Amniotic stem cell (primary cell): ENCODE data around the gene LHX3.

Experiments
- DNase-seq: peaks from one replicate; lab custom pipeline; 2025; lab: John Stamatoyannopoulos, UW

The LHX3 gene

DNA sequence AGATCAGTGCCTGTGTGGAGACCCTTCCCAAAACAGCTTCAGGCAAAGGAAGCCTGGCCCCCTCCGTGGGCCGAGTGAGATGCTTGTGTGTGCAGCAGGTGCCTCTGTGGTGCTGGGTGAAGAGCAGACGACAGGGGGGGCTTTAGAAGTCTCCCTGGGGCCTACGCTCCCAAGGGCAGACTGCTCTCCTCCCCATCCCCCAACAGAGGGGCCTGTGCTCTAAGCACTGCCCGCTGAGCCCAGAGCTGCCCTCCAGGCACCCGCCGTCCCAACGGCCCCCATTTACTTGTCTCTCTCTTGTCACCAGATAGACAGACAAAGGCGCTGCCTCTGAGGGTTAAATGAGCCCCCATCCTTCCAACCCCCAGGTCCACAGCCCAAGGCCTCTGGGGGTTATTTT lies 2.7 kb upstream of the LHX3 start:
- no peak for DNase-seq

- no peak for DNase-seq
Observed at GRCh38 chr9:136206602-136207275, 1.8 kb upstream of the LHX3 start.

DNA sequence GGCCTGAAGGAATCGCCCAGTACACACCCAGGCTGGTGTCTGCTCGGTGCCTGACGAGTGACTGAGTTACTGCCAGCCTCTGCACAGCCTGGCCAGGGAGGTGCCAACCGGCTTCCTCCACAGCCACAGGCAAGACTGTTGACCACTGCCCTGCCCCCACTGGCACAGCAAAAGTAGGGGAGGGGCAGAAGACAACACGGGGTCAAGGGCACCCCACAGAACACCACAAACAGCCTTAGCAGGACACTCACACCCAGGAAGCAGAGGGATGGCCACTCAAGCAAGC lies 722 bp upstream of the LHX3 start:
- DNase-seq, result no peak

DNA sequence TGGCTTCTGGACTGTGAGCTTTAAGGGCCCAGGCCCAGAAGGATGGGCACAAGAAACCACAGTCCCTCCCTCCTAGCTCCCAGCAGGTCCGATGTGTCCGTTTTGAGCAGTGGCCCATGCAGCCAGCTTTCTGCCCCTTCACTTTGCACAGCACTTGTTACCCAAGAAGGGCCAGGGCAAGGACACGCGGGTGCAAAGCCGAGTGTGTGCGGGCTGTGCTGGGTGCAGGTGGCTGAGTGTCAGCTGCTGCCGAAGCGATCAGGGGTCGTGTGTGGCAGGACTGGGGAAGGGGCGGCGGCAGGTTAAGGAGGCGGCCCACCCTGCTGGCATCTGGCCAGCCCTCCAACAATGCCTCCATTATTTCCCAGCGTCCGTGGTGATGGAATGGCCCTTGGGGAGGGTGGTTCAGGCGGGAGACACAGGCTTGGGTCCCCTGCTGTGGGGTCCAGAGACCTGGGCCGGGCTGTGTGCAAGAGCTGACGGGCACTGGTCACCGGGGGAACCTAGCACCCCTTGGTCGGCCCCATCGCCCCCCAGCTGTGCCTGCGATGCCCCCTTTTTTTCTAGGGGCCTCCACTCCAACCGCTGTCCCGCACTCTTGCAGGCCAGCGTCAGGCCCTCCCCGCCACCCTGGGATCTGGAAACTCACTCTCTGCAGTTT lies 653 bp downstream of the LHX3 start:
- no peak for DNase-seq

DNA sequence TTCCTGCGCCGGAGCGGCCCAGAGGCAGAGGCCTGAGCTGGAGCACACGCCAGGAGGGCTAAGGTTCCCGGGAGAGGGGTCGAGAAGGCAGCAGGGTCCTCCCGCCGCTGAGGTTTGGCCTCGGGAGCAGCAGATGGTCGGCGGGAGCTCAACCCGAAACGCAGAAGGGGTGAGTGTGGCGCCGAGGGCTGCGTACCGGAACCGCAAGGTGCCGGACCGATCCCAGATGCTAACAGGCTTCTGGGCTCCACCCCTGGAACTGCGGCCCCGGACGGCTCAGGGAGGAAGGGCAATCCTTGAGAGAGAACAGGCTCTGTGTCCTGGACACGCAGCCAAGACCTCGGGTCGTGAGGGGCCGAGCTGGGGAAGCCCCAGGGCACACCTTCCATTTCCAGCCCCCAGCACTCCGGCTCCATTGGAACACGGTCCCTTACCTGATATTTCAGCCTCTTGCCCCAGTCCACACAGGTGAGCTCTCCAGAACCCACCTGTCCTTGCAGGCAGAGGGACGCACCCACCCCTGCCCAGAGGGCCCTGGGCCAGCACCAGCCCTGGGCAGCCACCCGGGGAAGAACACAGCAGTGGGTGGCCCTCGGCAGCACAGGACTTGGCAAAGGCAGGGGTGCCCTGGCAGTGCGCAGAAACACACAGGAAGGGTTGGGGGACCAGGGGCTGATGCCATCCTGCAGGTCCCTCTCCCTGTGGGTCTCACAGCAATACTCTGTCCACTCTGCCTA lies 1.4 kb downstream of the LHX3 start:
- no peak for DNase-seq

DNA sequence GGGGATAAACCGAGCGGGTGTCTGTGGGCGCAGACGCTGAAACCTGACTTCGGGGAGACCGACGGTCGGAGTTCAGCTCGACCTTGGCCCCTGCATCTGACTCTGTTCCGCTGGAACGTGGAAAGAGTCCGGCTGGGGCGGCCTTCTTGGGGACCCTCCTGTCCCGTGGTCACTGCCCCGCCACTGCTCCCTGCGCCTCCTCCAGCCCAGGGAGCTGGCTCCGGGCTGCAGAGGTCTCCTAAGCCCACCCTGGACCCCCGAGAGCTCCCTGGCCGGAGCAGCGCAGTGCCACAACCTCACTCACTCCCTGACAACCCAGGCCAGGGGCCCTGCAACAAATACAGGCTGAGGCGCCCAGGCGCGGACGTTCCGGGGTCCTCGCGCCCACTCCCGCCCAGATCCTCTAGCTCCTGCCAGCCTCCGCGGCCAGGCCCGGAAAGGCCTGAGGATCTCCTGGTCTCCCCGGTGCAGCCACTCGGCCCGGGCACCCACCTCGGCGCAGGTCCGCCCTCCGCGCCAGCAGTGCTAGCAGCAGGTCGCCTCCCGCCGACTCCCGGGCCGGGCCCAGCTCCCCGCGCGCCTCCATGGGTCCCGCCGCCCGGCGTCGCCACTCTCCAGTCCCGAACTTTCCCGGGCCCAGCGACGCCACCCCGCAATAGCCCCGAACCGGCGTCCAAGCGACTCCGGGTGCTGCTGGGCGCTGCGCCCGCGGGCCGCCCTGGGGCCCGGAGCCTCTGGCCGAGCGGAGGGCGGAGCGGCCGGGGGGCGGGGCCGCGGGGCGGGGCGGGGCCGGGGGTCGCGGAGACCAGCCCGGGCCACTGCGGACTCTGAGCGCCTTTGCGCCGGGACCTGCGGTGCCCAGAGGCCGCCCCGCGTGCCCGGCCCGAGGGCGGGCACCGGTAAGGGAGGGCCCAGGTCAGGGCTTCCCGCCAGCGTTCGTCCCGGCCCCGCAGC lies 2.2 kb downstream of the LHX3 start:
- no peak for DNase-seq

- DNase-seq, result no peak
Observed at GRCh38 chr9:136201609-136202453, 3.1 kb downstream of the LHX3 start.

DNA sequence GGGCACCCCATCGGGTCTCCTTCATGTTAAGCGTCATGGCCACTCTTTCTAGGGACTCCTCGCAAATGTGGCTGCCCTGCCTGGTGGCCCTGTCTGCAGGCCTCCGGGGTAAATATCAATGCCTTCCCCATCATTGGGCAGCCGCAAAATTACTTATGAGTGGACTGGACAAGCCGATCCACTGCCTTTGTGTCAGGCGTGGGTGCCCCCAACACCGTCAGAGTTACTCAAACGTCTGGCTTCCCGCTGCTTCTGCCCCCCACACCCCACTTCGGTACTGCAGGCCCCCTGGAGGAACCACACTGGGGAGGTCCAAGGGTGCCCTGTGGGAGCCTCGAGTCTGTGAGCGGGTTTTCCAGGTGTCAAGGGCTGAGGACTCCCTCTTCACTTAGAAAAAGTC lies 3.8 kb downstream of the LHX3 start:
- DNase-seq, result no peak

GRCh38 chr9:136200424-136200823 lies 4.5 kb downstream of the LHX3 start:
- no peak for DNase-seq

DNA sequence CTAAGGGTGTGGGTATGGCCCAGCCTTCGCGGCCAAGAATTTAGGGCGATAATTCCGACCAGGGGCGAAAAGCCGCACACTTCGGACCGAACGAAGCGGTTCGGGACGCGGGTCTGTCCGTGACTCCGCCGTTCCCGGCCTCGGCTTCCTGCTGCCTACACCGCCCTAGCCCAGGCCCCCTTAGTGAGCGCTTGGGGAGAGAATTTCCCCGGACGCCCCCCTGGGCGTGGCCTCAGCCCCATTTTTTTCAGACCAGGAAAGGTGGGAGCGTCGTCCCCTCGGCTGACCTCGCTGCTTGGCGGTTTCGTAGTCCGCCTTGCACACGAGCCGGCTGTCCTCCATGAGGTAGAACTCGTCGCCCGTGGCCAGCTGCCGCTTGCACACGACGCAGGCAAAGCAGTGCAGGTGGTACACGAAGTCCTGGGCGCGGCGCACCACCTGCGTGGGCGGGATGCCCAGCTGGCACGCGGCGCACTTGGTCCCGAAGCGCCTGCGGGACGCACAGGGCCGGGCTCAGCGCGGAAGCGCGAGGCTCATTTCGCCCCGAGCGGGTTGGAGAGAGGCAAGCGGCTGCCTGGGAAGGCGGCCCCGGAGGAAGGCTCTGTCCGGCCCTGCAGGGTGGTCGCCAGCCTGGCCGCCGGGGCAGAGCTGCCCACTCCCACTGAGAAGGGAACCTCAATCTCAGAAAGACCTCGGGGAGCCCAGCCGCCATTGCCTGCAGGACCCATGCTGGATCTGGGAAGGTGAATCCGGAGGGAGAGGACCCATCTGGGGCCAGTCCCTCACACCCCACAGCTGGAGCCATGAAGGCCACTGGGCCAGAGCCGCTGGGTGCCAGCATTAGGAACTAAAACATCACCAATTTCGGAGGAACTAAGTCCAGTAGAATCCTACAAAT lies 5.3 kb downstream of the LHX3 start:
- no peak for DNase-seq

DNA sequence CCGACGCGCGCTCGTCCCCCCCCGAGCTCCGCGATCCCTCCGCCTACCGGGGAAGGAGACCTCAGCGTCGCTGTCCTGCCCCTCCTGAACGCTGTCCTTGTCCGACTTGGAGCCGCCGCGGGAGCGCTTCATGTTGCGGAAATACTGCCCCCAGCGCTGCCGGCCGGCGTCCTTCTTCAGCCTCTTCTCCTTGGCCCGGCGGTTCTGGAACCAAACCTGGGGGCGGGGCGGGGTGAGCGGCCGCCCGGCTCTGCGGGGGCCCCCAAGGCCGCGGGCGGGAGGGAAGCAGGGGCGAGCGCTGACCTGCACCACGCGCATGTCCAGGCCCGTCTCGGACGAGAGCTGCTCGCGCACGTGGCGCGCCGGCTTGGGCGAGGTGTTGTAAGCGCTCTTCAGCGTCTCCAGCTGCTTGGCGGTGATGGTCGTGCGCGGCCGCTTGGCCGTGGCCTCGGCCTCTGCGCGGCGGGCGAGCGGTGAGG lies 6.3 kb downstream of the LHX3 start:
- DNase-seq, result no peak

GRCh38 chr9:136197930-136198604 lies 6.9 kb downstream of the LHX3 start:
- DNase-seq, result no peak

DNA sequence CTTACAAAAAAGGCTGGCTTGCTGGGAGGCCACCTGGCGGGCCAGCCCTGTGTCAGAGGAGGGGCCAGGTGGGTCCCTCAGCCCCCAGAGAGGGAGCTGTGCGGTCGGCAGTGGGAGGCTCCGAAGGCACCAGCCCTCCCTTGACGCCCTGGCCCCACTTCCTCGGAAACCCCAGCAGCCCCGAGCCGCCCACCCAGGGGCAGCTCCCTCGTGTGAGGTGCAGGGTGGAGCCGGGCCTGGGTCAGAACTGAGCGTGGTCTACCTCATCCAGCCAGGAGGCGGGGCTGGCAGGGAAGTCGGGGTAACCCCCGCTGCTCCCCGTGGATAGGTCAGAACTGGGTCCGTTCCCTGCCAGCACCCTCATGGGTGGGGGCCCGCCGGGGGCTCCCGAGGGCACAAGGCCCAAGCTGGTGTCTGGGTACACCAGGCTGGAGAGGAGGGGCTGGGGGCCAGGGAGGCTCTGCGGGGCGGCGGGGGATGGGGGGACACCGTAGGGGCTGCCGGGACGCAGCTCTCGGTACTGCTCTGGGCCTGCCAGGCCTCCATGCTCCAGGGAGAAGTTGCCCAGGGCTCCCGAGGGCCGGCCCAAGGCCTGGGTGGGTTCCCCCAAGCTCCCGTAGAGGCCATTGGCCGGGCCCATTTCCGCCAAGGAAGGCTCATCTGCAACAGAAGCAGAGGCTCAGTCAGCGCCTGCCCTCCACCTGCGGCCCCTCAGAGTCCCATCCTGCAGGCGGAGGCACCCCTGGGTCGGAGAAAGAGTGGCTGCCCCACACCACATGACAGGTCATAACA lies 7.6 kb downstream of the LHX3 start:
- DNase-seq, result no peak

DNA sequence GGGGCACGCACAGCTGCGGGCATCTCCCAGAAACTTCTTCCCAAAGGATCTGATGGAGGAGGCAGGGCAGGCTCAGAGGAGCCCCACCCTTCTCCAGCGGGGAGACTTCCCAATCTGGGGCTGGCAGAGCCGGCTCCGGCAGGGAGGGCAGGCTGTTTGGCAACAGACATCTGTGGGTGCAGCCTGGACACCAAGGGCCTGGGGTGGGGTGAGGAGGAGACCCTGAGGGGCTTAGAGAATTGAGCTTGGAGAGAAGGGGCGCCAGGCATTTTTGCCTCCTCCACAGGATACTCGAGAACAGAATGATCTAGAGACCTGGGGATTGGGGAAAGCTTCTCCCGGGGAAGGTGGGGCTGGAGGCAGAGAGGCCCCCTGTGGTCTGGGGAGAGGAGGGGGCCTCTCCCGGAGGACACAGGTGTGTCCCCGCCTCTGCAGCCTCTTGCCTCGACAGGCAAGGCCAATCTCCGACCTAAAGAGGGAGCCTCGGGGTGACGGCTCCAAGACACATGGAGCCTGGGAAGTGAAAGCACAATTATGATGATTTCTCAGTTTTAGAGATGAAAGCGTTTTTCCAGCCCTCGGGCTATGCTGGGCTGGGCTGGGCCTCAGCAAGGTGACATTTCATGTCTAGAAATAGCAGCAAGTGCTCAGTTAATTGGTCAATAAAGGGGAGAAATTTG lies 8.4 kb downstream of the LHX3 start:
- DNase-seq, result no peak

- DNase-seq, result no peak
Observed at GRCh38 chr9:136194540-136194939, 10.4 kb downstream of the LHX3 start.

DNA sequence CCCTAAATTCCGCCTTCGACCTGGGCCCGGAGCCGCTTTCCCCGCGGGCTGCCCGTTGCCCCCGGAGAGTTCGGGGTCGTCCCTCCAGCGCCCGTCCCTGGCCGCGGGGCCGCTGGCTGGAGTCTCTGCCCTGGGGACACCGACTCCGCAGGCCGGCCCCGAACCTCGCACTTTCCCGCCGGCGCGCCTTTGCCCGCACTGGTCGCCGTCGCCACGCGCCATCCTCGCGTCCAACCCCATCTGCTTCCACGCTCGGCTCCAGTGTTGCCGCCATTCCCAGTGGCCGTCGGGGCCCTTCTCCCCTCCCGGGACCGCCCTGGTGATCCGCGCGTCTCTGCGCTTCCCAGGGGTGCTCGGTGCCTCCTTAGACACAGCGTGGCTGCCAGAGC lies 11.0 kb downstream of the LHX3 start:
- DNase-seq, result no peak

DNA sequence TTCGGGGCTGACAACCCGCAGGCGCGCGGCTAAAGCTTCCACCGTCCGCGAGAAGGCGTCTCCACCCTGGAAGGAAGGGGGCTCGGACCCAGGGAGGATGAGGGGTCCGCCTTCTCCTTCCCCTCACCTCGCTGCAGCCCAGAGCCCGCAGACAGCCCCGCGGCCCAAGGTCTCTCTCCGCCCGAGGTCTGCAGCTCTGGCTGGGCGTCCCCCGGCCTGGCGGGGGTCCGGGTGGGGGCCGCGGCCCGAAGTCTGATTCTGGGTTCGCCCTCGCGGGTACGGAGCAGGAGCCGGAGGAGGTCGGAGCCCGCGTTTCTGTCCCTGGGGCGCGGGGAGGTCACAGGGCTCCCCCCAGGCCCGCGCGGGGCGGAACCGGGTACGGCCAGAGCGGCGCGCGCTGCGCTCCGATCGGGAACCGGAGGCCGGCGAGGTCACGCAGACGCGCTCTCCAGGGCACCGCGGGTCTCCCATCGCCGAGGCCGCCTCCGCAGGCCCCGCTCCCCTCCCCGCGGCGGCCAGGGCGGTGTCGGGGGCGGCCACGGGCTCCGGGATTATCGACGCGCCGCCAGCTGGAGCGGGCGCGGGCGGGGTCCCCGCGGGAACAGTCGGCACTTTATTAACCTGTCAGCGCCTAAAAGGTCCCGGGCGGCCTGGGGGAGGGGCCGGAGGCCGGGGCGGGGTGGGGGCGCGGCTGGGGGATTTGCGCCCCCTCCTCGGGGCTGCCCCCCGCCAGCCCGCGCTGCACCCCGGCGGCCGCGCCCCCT lies 11.6 kb downstream of the LHX3 start:
- no peak for DNase-seq
